ENCODE measurements around the gene LTBP3. TPM values are rescaled to one million over a fixed set of nuclear protein-coding genes. Genes with fewer than 3 reads are reported as not detected.
A peak's percentile ranks its signal among the peaks of the same experiment; 100 is the strongest.

Gene LTBP3
- total and polyA plus RNA-seq, 9 of the 15 experiments (the other 6 are each of a cell fraction or from before 2014, with no cell fraction given): 0.06 to 20.5 (median 4.8) TPM

DNA sequence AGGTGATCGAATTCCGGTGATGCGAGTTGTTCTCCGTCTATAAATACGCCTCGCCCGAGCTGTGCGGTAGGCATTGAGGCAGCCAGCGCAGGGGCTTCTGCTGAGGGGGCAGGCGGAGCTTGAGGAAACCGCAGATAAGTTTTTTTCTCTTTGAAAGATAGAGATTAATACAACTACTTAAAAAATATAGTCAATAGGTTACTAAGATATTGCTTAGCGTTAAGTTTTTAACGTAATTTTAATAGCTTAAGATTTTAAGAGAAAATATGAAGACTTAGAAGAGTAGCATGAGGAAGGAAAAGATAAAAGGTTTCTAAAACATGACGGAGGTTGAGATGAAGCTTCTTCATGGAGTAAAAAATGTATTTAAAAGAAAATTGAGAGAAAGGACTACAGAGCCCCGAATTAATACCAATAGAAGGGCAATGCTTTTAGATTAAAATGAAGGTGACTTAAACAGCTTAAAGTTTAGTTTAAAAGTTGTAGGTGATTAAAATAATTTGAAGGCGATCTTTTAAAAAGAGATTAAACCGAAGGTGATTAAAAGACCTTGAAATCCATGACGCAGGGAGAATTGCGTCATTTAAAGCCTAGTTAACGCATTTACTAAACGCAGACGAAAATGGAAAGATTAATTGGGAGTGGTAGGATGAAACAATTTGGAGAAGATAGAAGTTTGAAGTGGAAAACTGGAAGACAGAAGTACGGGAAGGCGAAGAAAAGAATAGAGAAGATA lies 59.0 kb downstream of the LTBP3 start, which contains the start of gene MALAT1 (continued):
- TF ChIP-seq, protein P1, sequence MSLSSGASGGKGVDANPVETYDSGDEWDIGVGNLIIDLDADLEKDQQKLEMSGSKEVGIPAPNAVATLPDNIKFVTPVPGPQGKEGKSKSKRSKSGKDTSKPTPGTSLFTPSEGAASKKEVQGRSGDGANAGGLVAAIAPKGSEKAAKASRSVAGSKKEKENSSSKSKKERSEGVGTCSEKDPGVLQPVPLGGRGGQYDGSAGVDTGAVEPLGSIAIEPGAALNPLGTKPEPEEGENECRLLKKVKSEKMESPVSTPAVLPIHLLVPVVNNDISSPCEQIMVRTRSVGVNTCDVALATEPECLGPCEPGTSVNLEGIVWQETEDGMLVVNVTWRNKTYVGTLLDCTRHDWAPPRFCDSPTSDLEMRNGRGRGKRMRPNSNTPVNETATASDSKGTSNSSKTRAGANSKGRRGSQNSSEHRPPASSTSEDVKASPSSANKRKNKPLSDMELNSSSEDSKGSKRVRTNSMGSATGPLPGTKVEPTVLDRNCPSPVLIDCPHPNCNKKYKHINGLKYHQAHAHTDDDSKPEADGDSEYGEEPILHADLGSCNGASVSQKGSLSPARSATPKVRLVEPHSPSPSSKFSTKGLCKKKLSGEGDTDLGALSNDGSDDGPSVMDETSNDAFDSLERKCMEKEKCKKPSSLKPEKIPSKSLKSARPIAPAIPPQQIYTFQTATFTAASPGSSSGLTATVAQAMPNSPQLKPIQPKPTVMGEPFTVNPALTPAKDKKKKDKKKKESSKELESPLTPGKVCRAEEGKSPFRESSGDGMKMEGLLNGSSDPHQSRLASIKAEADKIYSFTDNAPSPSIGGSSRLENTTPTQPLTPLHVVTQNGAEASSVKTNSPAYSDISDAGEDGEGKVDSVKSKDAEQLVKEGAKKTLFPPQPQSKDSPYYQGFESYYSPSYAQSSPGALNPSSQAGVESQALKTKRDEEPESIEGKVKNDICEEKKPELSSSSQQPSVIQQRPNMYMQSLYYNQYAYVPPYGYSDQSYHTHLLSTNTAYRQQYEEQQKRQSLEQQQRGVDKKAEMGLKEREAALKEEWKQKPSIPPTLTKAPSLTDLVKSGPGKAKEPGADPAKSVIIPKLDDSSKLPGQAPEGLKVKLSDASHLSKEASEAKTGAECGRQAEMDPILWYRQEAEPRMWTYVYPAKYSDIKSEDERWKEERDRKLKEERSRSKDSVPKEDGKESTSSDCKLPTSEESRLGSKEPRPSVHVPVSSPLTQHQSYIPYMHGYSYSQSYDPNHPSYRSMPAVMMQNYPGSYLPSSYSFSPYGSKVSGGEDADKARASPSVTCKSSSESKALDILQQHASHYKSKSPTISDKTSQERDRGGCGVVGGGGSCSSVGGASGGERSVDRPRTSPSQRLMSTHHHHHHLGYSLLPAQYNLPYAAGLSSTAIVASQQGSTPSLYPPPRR (CRISPR knock-in tag; IDR thresholded peaks at IDR 0.05; ENCODE audit: borderline replicate concordance): no peak; the same call in 1 of the 2 replicates
- peak; percentile 8; the same call in 1 of the 2 replicates for TF ChIP-seq SMARCA4 (IDR thresholded peaks at IDR 0.05)
- peak; percentile 30; the same call in 1 of the 2 replicates for TF ChIP-seq TCF3 (CRISPR knock-in tag; IDR thresholded peaks at IDR 0.05)
- TF ChIP-seq HMG20B (CRISPR knock-in tag; IDR thresholded peaks at IDR 0.05): peak; percentile 99
- no peak for TF ChIP-seq CBFA2T2 (conservative IDR thresholded peaks at IDR 0.05)
- TF ChIP-seq, protein P2, sequence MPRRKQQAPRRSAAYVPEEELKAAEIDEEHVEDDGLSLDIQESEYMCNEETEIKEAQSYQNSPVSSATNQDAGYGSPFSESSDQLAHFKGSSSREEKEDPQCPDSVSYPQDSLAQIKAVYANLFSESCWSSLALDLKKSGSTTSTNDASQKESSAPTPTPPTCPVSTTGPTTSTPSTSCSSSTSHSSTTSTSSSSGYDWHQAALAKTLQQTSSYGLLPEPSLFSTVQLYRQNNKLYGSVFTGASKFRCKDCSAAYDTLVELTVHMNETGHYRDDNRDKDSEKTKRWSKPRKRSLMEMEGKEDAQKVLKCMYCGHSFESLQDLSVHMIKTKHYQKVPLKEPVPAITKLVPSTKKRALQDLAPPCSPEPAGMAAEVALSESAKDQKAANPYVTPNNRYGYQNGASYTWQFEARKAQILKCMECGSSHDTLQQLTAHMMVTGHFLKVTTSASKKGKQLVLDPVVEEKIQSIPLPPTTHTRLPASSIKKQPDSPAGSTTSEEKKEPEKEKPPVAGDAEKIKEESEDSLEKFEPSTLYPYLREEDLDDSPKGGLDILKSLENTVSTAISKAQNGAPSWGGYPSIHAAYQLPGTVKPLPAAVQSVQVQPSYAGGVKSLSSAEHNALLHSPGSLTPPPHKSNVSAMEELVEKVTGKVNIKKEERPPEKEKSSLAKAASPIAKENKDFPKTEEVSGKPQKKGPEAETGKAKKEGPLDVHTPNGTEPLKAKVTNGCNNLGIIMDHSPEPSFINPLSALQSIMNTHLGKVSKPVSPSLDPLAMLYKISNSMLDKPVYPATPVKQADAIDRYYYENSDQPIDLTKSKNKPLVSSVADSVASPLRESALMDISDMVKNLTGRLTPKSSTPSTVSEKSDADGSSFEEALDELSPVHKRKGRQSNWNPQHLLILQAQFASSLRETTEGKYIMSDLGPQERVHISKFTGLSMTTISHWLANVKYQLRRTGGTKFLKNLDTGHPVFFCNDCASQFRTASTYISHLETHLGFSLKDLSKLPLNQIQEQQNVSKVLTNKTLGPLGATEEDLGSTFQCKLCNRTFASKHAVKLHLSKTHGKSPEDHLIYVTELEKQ (CRISPR knock-in tag; IDR thresholded peaks at IDR 0.05): no peak
- TF ChIP-seq, protein P3, sequence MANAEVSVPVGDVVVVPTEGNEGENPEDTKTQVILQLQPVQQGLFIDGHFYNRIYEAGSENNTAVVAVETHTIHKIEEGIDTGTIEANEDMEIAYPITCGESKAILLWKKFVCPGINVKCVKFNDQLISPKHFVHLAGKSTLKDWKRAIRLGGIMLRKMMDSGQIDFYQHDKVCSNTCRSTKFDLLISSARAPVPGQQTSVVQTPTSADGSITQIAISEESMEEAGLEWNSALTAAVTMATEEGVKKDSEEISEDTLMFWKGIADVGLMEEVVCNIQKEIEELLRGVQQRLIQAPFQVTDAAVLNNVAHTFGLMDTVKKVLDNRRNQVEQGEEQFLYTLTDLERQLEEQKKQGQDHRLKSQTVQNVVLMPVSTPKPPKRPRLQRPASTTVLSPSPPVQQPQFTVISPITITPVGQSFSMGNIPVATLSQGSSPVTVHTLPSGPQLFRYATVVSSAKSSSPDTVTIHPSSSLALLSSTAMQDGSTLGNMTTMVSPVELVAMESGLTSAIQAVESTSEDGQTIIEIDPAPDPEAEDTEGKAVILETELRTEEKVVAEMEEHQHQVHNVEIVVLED (CRISPR knock-in tag; IDR thresholded peaks at IDR 0.05): peak; percentile 67
- no peak for TF ChIP-seq ZNF224 (CRISPR knock-in tag; IDR thresholded peaks at IDR 0.05)
- TF ChIP-seq, protein P4, sequence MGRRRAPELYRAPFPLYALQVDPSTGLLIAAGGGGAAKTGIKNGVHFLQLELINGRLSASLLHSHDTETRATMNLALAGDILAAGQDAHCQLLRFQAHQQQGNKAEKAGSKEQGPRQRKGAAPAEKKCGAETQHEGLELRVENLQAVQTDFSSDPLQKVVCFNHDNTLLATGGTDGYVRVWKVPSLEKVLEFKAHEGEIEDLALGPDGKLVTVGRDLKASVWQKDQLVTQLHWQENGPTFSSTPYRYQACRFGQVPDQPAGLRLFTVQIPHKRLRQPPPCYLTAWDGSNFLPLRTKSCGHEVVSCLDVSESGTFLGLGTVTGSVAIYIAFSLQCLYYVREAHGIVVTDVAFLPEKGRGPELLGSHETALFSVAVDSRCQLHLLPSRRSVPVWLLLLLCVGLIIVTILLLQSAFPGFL (CRISPR knock-in tag; IDR thresholded peaks at IDR 0.05): peak; percentile 96; the same call in 1 of the 2 replicates
- no peak; the same call in 1 of the 2 replicates for TF ChIP-seq HDAC6 (IDR thresholded peaks at IDR 0.05; ENCODE audit: low read depth, low read length)
- TF ChIP-seq SNRNP70 (optimal IDR thresholded peaks at IDR 0.05; ENCODE audit: low read depth, low read length): no peak
- peak; percentile 99 for TF ChIP-seq CBX1 (IDR thresholded peaks at IDR 0.05; ENCODE audit: low read depth)
- peak; percentile 100 for TF ChIP-seq ZFPM2 (CRISPR knock-in tag; IDR thresholded peaks at IDR 0.05)
- no peak for TF ChIP-seq ZNF282 (CRISPR knock-in tag; IDR thresholded peaks at IDR 0.05)
- TF ChIP-seq TRIM24 (IDR thresholded peaks at IDR 0.05): peak in 1 of 2 experiments; percentile 30; a peak in 1 of 4 replicates
